Omental fat pad (tissue), 4 donors: Measurements from ENCODE around the gene ARF1. TPM values are rescaled to one million over a fixed set of nuclear protein-coding genes. Genes with fewer than 3 reads are reported as not detected.

Experiments used
- ATAC-seq: fragments of 150-250 bp; one replicate; pipeline ENCODE4 v1.9.1; 2016; ENCODE audit warnings: mild to moderate bottlenecking, moderate library complexity; ENCODE audit not compliant: low FRiP score
- DNase-seq: peaks from one replicate; pipeline ENCODE4 v3.0.0-alpha.2; 2019; ENCODE audit warnings: low spot score
- total RNA-seq, 4 donors: library from RNA; depleted of rRNA; stranded (reverse); fragments of >200 nt; gene quantifications; one replicate each; pipeline ENCODE4 v1.1.0, GENCODE V29; 2016
- TF ChIP-seq, protein P1 (sequence below), 3 donors: fragments of 450-650 bp; IDR thresholded peaks; one replicate each; pipeline ENCODE4 v1.5.1; 2016 to 2017; ENCODE audit warnings: antibody characterized with exemption in 3 of 3, mild to moderate bottlenecking in 3 of 3, moderate library complexity in 2 of 3

ARF1 gene
- total RNA-seq, 4 donors from 2014 or later: 273 to 440 (median 369) TPM

DNA sequence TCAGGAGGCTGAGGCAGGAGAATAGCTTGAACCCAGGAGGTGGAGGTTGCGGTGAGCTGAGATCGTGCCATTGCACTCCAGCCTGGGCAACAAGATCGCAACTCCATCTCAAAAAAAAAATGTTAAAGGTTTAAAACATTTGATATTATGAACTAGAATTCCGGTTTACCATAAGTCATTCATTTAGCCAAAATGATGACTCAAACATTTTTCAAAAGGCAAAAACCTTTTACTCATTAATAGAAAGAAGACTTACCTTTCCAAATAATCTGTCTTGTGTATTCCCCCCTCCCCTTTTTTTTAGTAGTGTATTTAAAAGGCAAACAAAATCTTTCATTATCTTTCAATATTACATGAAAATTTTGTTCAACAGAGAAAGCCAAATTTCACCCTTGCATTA lies 34.8 kb downstream of the ARF1 start:
- ATAC-seq (no peak), DNase-seq (no peak)
- TF ChIP-seq, protein P1, sequence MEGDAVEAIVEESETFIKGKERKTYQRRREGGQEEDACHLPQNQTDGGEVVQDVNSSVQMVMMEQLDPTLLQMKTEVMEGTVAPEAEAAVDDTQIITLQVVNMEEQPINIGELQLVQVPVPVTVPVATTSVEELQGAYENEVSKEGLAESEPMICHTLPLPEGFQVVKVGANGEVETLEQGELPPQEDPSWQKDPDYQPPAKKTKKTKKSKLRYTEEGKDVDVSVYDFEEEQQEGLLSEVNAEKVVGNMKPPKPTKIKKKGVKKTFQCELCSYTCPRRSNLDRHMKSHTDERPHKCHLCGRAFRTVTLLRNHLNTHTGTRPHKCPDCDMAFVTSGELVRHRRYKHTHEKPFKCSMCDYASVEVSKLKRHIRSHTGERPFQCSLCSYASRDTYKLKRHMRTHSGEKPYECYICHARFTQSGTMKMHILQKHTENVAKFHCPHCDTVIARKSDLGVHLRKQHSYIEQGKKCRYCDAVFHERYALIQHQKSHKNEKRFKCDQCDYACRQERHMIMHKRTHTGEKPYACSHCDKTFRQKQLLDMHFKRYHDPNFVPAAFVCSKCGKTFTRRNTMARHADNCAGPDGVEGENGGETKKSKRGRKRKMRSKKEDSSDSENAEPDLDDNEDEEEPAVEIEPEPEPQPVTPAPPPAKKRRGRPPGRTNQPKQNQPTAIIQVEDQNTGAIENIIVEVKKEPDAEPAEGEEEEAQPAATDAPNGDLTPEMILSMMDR (IDR thresholded peaks at IDR 0.05): no peak

DNA sequence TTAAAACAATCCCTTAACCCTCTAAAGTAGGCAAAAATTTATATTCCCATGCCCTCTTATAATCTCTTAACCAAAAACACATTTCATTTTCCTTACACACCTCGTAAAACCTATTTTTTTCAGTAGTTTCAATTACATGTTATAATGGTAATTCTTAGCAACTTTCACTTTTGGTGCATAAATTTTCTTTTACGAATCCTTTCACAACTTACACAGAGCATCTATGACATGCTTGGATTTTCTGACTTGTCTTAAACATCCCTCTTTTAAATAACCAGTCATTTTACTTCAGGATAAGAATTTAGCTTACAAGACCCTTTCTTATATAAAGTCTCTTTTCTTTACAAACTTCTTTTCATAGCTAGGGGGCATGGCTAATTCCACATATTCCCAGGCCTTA lies 35.5 kb downstream of the ARF1 start:
- DNase-seq: no peak
- ATAC-seq: no peak
- TF ChIP-seq, protein P1 (IDR thresholded peaks at IDR 0.05): no peak

DNA sequence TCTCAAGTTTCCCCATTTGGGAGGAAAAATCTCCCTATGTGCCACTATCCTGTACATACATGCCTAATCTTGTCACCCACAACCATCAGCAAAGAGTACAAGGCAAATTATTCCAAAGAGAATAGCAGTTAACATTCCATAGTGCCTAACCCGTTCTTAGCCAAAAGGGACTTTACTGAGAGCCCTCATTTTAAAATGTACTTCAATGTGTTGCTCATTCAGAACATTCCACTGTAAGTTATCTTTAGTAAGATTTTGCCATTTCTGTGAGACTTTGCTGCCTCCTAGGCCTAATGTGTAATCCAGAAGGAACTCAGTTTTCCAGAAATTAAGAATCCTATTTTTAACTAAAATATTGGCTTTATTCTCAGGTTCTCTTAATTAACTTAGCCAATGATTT lies 37.8 kb downstream of the ARF1 start:
- TF ChIP-seq, protein P1 (IDR thresholded peaks at IDR 0.05): no peak
- DNase-seq (no peak), ATAC-seq (no peak)

DNA sequence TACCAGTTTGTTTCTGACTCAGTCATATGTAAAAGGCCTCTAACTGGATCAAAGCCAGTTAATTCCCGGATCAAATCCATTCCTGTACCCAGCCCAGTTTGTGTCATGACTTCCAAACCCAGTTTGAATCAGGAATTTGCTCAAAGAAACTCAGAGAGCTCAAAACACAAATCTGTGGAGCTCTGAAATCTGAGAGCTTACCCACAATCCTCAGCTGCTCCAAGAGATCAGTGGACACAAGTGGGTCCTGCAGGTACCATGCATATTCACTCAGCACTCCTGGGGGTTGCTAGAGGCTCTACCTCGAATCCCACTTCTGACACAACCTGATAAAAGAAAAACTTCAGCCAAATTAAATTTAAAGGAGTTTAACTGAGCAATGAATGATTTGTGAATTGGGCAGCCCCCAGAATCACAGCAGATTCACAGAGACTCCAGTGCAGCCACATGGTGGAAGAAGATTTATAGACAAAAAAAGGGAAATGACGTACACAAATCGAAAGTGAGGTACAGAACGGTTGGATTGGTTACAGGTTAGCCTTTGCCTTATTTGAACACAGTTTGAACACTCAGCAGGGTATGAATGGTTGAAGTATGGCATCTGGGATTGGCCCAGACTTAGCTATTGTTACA lies 38.5 kb downstream of the ARF1 start:
- ATAC-seq (no peak), DNase-seq (no peak)
- TF ChIP-seq, protein P1 (IDR thresholded peaks at IDR 0.05): no peak

DNA sequence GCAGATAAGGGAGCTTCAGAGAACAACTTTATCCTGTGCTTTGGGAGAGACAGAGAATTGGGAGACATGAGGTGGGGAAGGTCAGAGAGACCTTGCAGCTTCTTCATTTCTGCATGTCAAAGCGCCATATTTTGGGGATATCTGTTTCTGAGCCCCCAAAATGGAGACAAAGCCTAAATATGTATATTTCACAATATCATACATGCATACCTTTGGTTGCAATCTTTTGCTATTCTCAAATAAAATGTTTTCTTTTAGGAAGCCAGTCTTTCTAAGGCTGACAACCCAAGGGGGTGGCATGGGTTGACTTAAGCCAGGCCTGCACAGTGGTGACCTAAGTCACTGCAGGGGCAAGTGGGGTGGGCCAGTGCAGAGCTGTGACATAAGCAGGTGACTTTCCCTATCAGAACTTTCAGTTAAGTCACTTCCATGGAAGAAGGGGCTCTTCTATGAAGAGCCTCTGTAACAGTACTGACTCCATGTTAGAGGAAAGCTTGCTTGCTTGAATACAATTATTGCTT lies 40.5 kb downstream of the ARF1 start:
- DNase-seq: no peak
- TF ChIP-seq, protein P1 (IDR thresholded peaks at IDR 0.05): no peak
- ATAC-seq: no peak

DNA sequence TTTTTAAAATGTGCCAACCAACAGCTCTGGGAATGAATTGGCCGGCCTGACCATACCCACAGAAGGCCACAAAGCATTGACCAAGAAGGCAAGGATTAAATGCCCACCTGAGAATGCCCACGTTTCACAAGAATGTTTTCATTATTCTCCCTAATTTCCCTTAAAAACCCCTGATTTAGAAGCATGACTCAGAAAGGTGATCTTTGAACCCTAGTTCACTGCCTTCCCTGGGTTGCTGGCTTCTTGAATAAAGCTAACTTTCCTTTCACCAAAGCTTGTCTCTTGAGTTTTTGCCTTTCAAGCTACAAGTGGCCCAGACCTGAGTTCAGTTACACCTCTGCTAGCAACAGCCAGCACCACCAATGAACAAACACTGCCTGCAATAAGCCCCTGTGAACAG lies 41.0 kb downstream of the ARF1 start:
- DNase-seq: no peak
- TF ChIP-seq, protein P1 (IDR thresholded peaks at IDR 0.05): no peak
- ATAC-seq: no peak

DNA sequence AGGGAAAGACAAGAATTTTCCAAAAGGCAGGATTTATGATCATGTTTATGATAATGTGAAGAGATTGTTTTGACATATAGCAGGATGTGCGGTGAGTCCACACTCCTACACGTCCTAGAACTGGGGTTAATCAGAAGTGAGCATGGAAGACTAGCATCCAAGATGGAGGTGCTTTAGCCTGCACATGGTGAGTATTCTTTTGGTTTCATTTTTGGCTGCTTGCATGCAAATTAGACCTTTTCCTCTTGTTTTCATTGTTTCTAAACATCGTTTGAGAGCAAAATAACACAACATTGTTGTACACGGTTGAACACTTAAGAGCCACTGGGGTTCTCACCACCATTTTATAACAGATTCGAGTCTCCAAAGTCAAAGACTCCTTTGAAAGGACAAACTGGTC lies 42.7 kb downstream of the ARF1 start:
- ATAC-seq (no peak), DNase-seq (no peak)
- TF ChIP-seq, protein P1 (IDR thresholded peaks at IDR 0.05): no peak
